Natural killer cell (primary cell): ENCODE results near the gene SMIM7. TPM values are rescaled to one million over a fixed set of nuclear protein-coding genes. Genes with fewer than 3 reads are reported as not detected.

Experiments used
- ATAC-seq, 3 donors: fragments of 150-1000 bp in 2 of 3; fragments of 200-7000 bp in 1 of 3; cut with Tn5 transposase; 1 replicate in 1 of 3; 2 replicates in 2 of 3; pipeline ENCODE4 v1.10.0; 2021; ENCODE audit warnings: mild to moderate bottlenecking in 2 of 3, moderate library complexity in 2 of 3
- DNase-seq, 2 donors: peaks; one replicate each; pipeline versions ENCODE4 v3.0.0 to v3.0.0-alpha.2; 2013 to 2021; ENCODE audit warnings: mixed read lengths in 1 of 2
- H3K27ac ChIP-seq: one replicate; pipeline ENCODE4 v1.5.1; 2013; ENCODE audit warnings: mild to moderate bottlenecking, low read length
- H3K27me3 ChIP-seq: one replicate; pipeline ENCODE4 v1.6.1; 2013; ENCODE audit warnings: low read length; ENCODE audit not compliant: control insufficient read depth, insufficient read depth
- H3K36me3 ChIP-seq: one replicate; pipeline ENCODE4 v1.6.1; 2013; ENCODE audit warnings: low read length; ENCODE audit not compliant: control insufficient read depth, insufficient read depth
- H3K4me1 ChIP-seq: one replicate; pipeline ENCODE4 v1.6.1; 2013; ENCODE audit warnings: low read length; ENCODE audit not compliant: control insufficient read depth, insufficient read depth
- H3K4me3 ChIP-seq: one replicate; pipeline ENCODE4 v1.5.1; 2013; ENCODE audit warnings: low read length
- H3K9me3 ChIP-seq: one replicate; pipeline ENCODE4 v1.6.1; 2013; ENCODE audit warnings: low read length; ENCODE audit not compliant: control insufficient read depth, insufficient read depth
- H3K27ac Mint-ChIP-seq, 2 donors: one replicate each; pipeline ENCODE4 v1.8.0; 2022; ENCODE audit warnings: mild to moderate bottlenecking in 2 of 2, mixed read lengths in 2 of 2, moderate library complexity in 1 of 2
- H3K27me3 Mint-ChIP-seq, 2 donors: one replicate each; pipeline ENCODE4 v1.8.0; 2022; ENCODE audit warnings: low read depth in 2 of 2, mixed read lengths in 2 of 2
- H3K36me3 Mint-ChIP-seq: one replicate; pipeline ENCODE4 v1.8.0; 2022; ENCODE audit warnings: mixed read lengths
- H3K4me1 Mint-ChIP-seq, 2 donors: one replicate each; pipeline ENCODE4 v1.8.0; 2022; ENCODE audit warnings: mixed read lengths in 2 of 2
- H3K4me3 Mint-ChIP-seq: one replicate; pipeline ENCODE4 v1.8.0; 2022; ENCODE audit warnings: mild to moderate bottlenecking, moderate library complexity, mixed read lengths
- H3K9me3 Mint-ChIP-seq, 2 donors: one replicate each; pipeline ENCODE4 v1.8.0; 2022; ENCODE audit warnings: mixed read lengths in 2 of 2
- WGBS: methylation state at CpG from one replicate; pipeline ENCODE4 v1.1.7; 2013; ENCODE audit warnings: missing lambda C conversion rate; ENCODE audit not compliant: insufficient coverage; 5-methylcytosine and 5-hydroxymethylcytosine counted together
- intact Hi-C: fragments of 100-400 bp; cut with micrococcal nuclease; formaldehyde crosslinking; loops from one replicate; pipeline ENCODE4 v1.14.2; 2022
- total RNA-seq, 4 donors: library from RNA; stranded (reverse); fragments of 120-200 nt in 1 of 4; gene quantifications; one replicate each; pipeline versions ENCODE4 v1.2.3 to v1.2.4, GENCODE V29; 2013 to 2022
- TF ChIP-seq, protein P1 (sequence below): fragments of 200-600 bp; IDR thresholded peaks from one replicate; pipeline ENCODE4 v1.8.0; 2022; ENCODE audit warnings: antibody characterized with exemption

Gene SMIM7
- total RNA-seq, 3 donors from 2014 or later (not counting 1 experiment from before 2014, with no cell fraction given): 63.2 to 88.4 (median 76.0) TPM

GRCh38 chr19:16611121-16611520 is 48.8 kb downstream of the SMIM7 start:
- no peak overlapping the region for H3K4me3 Mint-ChIP-seq
- no peak overlapping the region for H3K4me3 ChIP-seq
- intact Hi-C loops: no loop called here
- TF ChIP-seq, protein P1, sequence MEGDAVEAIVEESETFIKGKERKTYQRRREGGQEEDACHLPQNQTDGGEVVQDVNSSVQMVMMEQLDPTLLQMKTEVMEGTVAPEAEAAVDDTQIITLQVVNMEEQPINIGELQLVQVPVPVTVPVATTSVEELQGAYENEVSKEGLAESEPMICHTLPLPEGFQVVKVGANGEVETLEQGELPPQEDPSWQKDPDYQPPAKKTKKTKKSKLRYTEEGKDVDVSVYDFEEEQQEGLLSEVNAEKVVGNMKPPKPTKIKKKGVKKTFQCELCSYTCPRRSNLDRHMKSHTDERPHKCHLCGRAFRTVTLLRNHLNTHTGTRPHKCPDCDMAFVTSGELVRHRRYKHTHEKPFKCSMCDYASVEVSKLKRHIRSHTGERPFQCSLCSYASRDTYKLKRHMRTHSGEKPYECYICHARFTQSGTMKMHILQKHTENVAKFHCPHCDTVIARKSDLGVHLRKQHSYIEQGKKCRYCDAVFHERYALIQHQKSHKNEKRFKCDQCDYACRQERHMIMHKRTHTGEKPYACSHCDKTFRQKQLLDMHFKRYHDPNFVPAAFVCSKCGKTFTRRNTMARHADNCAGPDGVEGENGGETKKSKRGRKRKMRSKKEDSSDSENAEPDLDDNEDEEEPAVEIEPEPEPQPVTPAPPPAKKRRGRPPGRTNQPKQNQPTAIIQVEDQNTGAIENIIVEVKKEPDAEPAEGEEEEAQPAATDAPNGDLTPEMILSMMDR: no peak
- no peak overlapping the region for H3K27ac ChIP-seq
- no peaks in the 10 kb centered on the region for H3K36me3 Mint-ChIP-seq
- DNase-seq (no peak), ATAC-seq (no peak)
- H3K4me1 ChIP-seq: peaks cover 31% of the 10 kb centered on the region
- peak overlapping the region; percentile 8 to 41 for H3K27ac Mint-ChIP-seq
- H3K27me3 ChIP-seq: no peaks in the 10 kb centered on the region
- no peaks in the 10 kb centered on the region for H3K36me3 ChIP-seq
- H3K4me1 Mint-ChIP-seq: peaks cover 53 to 55% of the 10 kb centered on the region in 2 donors
- H3K9me3 ChIP-seq: no peaks in the 10 kb centered on the region
- H3K27me3 Mint-ChIP-seq: no peaks in the 10 kb centered on the region
- WGBS: 95% methylated on average over 6 of the region's 6 CpGs
- no peaks in the 10 kb centered on the region for H3K9me3 Mint-ChIP-seq

- no peak for DNase-seq
- H3K36me3 ChIP-seq: no peaks in the 10 kb centered on the region
- H3K4me3 ChIP-seq: no peak overlapping the region
- ATAC-seq: no peak
- intact Hi-C loops: no loop called here
- H3K27me3 ChIP-seq: no peaks in the 10 kb centered on the region
- H3K9me3 Mint-ChIP-seq: no peaks in the 10 kb centered on the region
- no peaks in the 10 kb centered on the region for H3K36me3 Mint-ChIP-seq
- no peaks in the 10 kb centered on the region for H3K9me3 ChIP-seq
- no peaks in the 10 kb centered on the region for H3K27me3 Mint-ChIP-seq
- H3K27ac Mint-ChIP-seq: no peak overlapping the region
- H3K27ac ChIP-seq: no peak overlapping the region
- H3K4me1 Mint-ChIP-seq: peaks cover 49 to 52% of the 10 kb centered on the region in 2 donors
- H3K4me3 Mint-ChIP-seq: no peak overlapping the region
- peaks cover 20% of the 10 kb centered on the region for H3K4me1 ChIP-seq
- WGBS: 70% methylated on average over 4 of the region's 5 CpGs
- TF ChIP-seq, protein P1: no peak
Observed at GRCh38 chr19:16609511-16610200, 50.3 kb downstream of the SMIM7 start.

- Histone ChIP-seq H3K9me3 (no peaks in the 10 kb centered on the region), H3K36me3 (no peaks in the 10 kb centered on the region), H3K4me1 (peaks cover 17% of the 10 kb centered on the region), H3K27me3 (no peaks in the 10 kb centered on the region), H3K27ac (no peak overlapping the region), H3K4me3 (no peak overlapping the region)
- no peak overlapping the region for H3K4me3 Mint-ChIP-seq
- peaks cover 50 to 57% of the 10 kb centered on the region in 2 donors for H3K4me1 Mint-ChIP-seq
- no peaks in the 10 kb centered on the region for H3K36me3 Mint-ChIP-seq
- H3K9me3 Mint-ChIP-seq: no peaks in the 10 kb centered on the region
- TF ChIP-seq, protein P1: no peak
- ATAC-seq (peak in 2 of 3 donors; percentile 28 to 79), DNase-seq (no peak)
- WGBS: 100% methylated on average over 1 of the region's 1 CpG
- H3K27ac Mint-ChIP-seq: peak overlapping the region in 1 of 2 donors; percentile 41
- intact Hi-C loops: no loop called here
- no peaks in the 10 kb centered on the region for H3K27me3 Mint-ChIP-seq
Observed at GRCh38 chr19:16608290-16608739, 51.6 kb downstream of the SMIM7 start.
